B cell (primary cell): ENCODE data around the gene IMPDH2. TPM values are rescaled to one million over a fixed set of nuclear protein-coding genes. Genes with fewer than 3 reads are reported as not detected.

ENCODE experiments used
- ATAC-seq: fragments of 200-7000 bp; cut with Tn5 transposase; one replicate; pipeline ENCODE4 v1.10.0; 2021; ENCODE audit warnings: low read depth, mild to moderate bottlenecking, moderate number of reproducible peaks, moderate library complexity
- CTCF ChIA-PET: fragments of 350-600 bp; sonication (Branson Sonifier 250); formaldehyde crosslinking; loops from one replicate; lab custom pipeline; 2021; ENCODE audit warnings: antibody characterized with exemption, inconsistent platforms; lab: Charles Lee
- POLR2A ChIA-PET: fragments of 350-600 bp; sonication (Branson Sonifier 250); formaldehyde crosslinking; loops from one replicate; lab custom pipeline; 2021; ENCODE audit warnings: antibody characterized with exemption; lab: Charles Lee
- DNase-seq: peaks from one replicate; pipeline ENCODE4 v3.0.0; 2013
- H2AFZ ChIP-seq: 2 replicates; pipeline ENCODE4 v1.6.1; 2012; ENCODE audit warnings: mild to moderate bottlenecking, low read depth, low read length; ENCODE audit not compliant: insufficient read depth, poor library complexity, severe bottlenecking
- H3K27ac ChIP-seq, 2 donors: 1 replicate in 1 of 2; 2 replicates in 1 of 2; pipeline ENCODE4 v1.5.1; 2012 to 2013; ENCODE audit warnings: low read length in 2 of 2, mild to moderate bottlenecking in 2 of 2, moderate library complexity in 1 of 2
- H3K27me3 ChIP-seq, 4 experiments: fragments of 200-600 bp in 1 of 4; sonication (generic) in 1 of 4; replicated peaks in 1 of 4; 1 replicate in 2 of 4; 2 replicates in 2 of 4; pipeline versions ENCODE4 v1.6.1 to v1.7.0; 2013 to 2016; ENCODE audit warnings: low read length in 3 of 4, mild to moderate bottlenecking in 2 of 4, mixed read lengths in 1 of 4, moderate library complexity in 1 of 4; ENCODE audit not compliant: insufficient read depth in 4 of 4, control insufficient read depth in 3 of 4; ENCODE audit errors: control extremely low read depth in 1 of 4
- H3K36me3 ChIP-seq, 2 experiments: replicated peaks in 1 of 2; 1 replicate in 1 of 2; 2 replicates in 1 of 2; pipeline versions ENCODE4 v1.6.1 to v1.7.1; 2013; ENCODE audit warnings: low read length in 1 of 2; ENCODE audit not compliant: insufficient read depth in 2 of 2, control insufficient read depth in 1 of 2; ENCODE audit errors: control extremely low read depth in 1 of 2, extremely low read depth in 1 of 2
- H3K4me1 ChIP-seq, 2 donors: fragments of 200-600 bp in 1 of 2; sonication (generic) in 1 of 2; 1 replicate in 1 of 2; 2 replicates in 1 of 2; pipeline versions ENCODE4 v1.5.1 to v1.6.1; 2013 to 2017; ENCODE audit warnings: low read length in 2 of 2; ENCODE audit not compliant: control insufficient read depth in 2 of 2, insufficient read depth in 2 of 2
- H3K4me2 ChIP-seq: replicated peaks from 2 replicates; pipeline ENCODE3; 2012; ENCODE audit warnings: mild to moderate bottlenecking, low read depth, low read length; ENCODE audit not compliant: poor library complexity, severe bottlenecking
- H3K4me3 ChIP-seq, 5 experiments: fragments of 200-600 bp in 1 of 5; sonication (generic) in 1 of 5; 1 replicate in 3 of 5; 2 replicates in 2 of 5; pipeline versions ENCODE4 v1.5.1 to v1.7.0; 2011 to 2016; ENCODE audit warnings: low read length in 4 of 5, mild to moderate bottlenecking in 4 of 5, low read depth in 2 of 5, control low read depth in 1 of 5, moderate library complexity in 1 of 5; ENCODE audit not compliant: insufficient read depth in 1 of 5; ENCODE audit errors: control extremely low read depth in 1 of 5, extremely low read depth in 1 of 5
- H3K79me2 ChIP-seq: fragments of 200-600 bp; sonication (generic); one replicate; pipeline ENCODE4 v1.6.0; 2016; ENCODE audit warnings: low read length; ENCODE audit not compliant: control insufficient read depth, insufficient read depth
- H3K9ac ChIP-seq: fragments of 200-600 bp; sonication (generic); 2 replicates; pipeline ENCODE4 v1.6.1; 2017; ENCODE audit warnings: mild to moderate bottlenecking, low read length, moderate library complexity
- H3K9me3 ChIP-seq, 3 donors: one replicate each; pipeline versions ENCODE4 v1.6.1 to v1.7.1; 2013; ENCODE audit warnings: low read length in 2 of 3; ENCODE audit not compliant: control insufficient read depth in 2 of 3, insufficient read depth in 1 of 3; ENCODE audit errors: control extremely low read depth in 1 of 3
- H4K20me1 ChIP-seq: 2 replicates; pipeline ENCODE4 v1.6.0; 2012; ENCODE audit warnings: mild to moderate bottlenecking, low read length; ENCODE audit not compliant: insufficient read depth, control insufficient read depth, poor library complexity, severe bottlenecking
- H3K27ac Mint-ChIP-seq: one replicate; pipeline ENCODE4 v1.8.0; 2021; ENCODE audit warnings: mixed read lengths
- H3K27me3 Mint-ChIP-seq: one replicate; pipeline ENCODE4 v1.8.0; 2021; ENCODE audit warnings: mixed read lengths
- H3K4me1 Mint-ChIP-seq: one replicate; pipeline ENCODE4 v1.8.0; 2021; ENCODE audit warnings: mixed read lengths
- H3K4me3 Mint-ChIP-seq: one replicate; pipeline ENCODE4 v1.8.0; 2021; ENCODE audit warnings: mixed read lengths
- H3K9me3 Mint-ChIP-seq: one replicate; pipeline ENCODE4 v1.8.0; 2022; ENCODE audit warnings: mixed read lengths; ENCODE audit not compliant: insufficient read depth
- CTCF ChIP-seq: fragments of 200-600 bp; IDR thresholded peaks from one replicate; pipeline ENCODE4 v1.8.0; 2022; ENCODE audit warnings: antibody characterized with exemption, mild to moderate bottlenecking
- EZH2 ChIP-seq: IDR thresholded peaks from 2 replicates; pipeline ENCODE4 v1.6.1; 2012; ENCODE audit warnings: borderline replicate concordance, low read depth, mild to moderate bottlenecking, moderate library complexity, low read length; ENCODE audit not compliant: insufficient read depth, poor library complexity, severe bottlenecking
- WGBS: methylation state at CpG from one replicate; pipeline ENCODE4 v1.1.5; 2013; ENCODE audit warnings: missing lambda C conversion rate; ENCODE audit not compliant: insufficient coverage; 5-methylcytosine and 5-hydroxymethylcytosine counted together
- intact Hi-C: fragments of 100-400 bp; cut with micrococcal nuclease; formaldehyde crosslinking; loops from one replicate; pipeline ENCODE4 v1.10.0; 2022
- polyA plus RNA-seq: library from polyadenylated mRNA; depleted of rRNA; stranded (reverse); fragments of >200 nt; gene quantifications from 2 replicates; pipeline ENCODE4 v1.2.3, GENCODE V29; 2012
- total RNA-seq, 2 donors: library from RNA; stranded (reverse); fragments of 120-200 nt in 1 of 2; gene quantifications; 1 replicate in 1 of 2; 2 replicates in 1 of 2; pipeline versions ENCODE4 v1.2.3 to v1.2.4, GENCODE V29; 2013 to 2022

IMPDH2 gene
- total and polyA plus RNA-seq, 2 donors (not counting 1 experiment from before 2014, with no cell fraction given), result 171 to 193 TPM

GRCh38 chr3:49013113-49013737 is 16.0 kb downstream of the IMPDH2 start:
- H3K4me1 Mint-ChIP-seq, result peaks cover 34% of the 10 kb centered on the region
- TF ChIP-seq EZH2 (no peak), CTCF (no peak)
- H3K36me3 ChIP-seq, result peaks cover 1 to 42% of the 10 kb centered on the region in 2 experiments
- no peaks in the 10 kb centered on the region for H3K27me3 ChIP-seq
- POLR2A ChIA-PET, result no interaction called here
- no peak overlapping the region for H3K4me3 Mint-ChIP-seq
- no peaks in the 10 kb centered on the region for H3K9me3 Mint-ChIP-seq
- H3K9me3 ChIP-seq, result no peaks in the 10 kb centered on the region
- 92% methylated on average over 18 of the region's 19 CpGs for WGBS
- H3K4me3 ChIP-seq, result no peak overlapping the region
- H3K4me2 ChIP-seq, result no peak overlapping the region
- H3K27ac ChIP-seq, result no peak overlapping the region
- H2AFZ ChIP-seq, result no peak overlapping the region
- DNase-seq, result peak; percentile 9
- no peak overlapping the region for H3K27ac Mint-ChIP-seq
- peaks cover 59% of the 10 kb centered on the region for H4K20me1 ChIP-seq
- intact Hi-C loops, result no loop called here
- H3K9ac ChIP-seq, result no peak overlapping the region
- CTCF ChIA-PET, result interaction anchor here (2.2 to 5.6 kb wide), 4 partner anchors 7 to 26 kb away, joined by 6 to 69 read pairs (median 14); partner anchors contain the start of genes NDUFAF3 and P4HTM
- peaks cover 54% of the 10 kb centered on the region for H3K79me2 ChIP-seq
- H3K27me3 Mint-ChIP-seq, result no peaks in the 10 kb centered on the region
- no peak for ATAC-seq
- peaks cover 11 to 14% of the 10 kb centered on the region in 2 donors for H3K4me1 ChIP-seq

GRCh38 chr3:49012441-49013017 is 16.7 kb downstream of the IMPDH2 start:
- Mint-ChIP-seq H3K27me3 (no peaks in the 10 kb centered on the region), H3K9me3 (no peaks in the 10 kb centered on the region), H3K27ac (no peak overlapping the region), H3K4me1 (peaks cover 34% of the 10 kb centered on the region), H3K4me3 (no peak overlapping the region)
- H3K4me3 ChIP-seq, result no peak overlapping the region
- no peaks in the 10 kb centered on the region for H3K27me3 ChIP-seq
- H2AFZ ChIP-seq, result no peak overlapping the region
- peaks cover 1 to 42% of the 10 kb centered on the region in 2 experiments for H3K36me3 ChIP-seq
- no peaks in the 10 kb centered on the region for H3K9me3 ChIP-seq
- 96% methylated on average over 17 of the region's 17 CpGs for WGBS
- H3K9ac ChIP-seq, result no peak overlapping the region
- no peak overlapping the region for H3K27ac ChIP-seq
- ATAC-seq (no peak), DNase-seq (peak; percentile 6)
- H3K4me2 ChIP-seq, result no peak overlapping the region
- CTCF ChIA-PET, result interaction anchor here (1.3 to 5.6 kb wide), 5 partner anchors 8 to 25 kb away, joined by 6 to 69 read pairs (median 8); partner anchors contain the start of genes IMPDH2, NDUFAF3 and P4HTM
- peaks cover 62% of the 10 kb centered on the region for H4K20me1 ChIP-seq
- POLR2A ChIA-PET, result interaction anchor here (1.2 kb wide), 1 partner anchor 17 kb away, joined by 3 read pairs; the partner anchor contains the start of gene IMPDH2
- intact Hi-C loops, result no loop called here
- TF ChIP-seq EZH2 (no peak), CTCF (no peak)
- peaks cover 60% of the 10 kb centered on the region for H3K79me2 ChIP-seq
- peaks cover 13 to 16% of the 10 kb centered on the region in 2 donors for H3K4me1 ChIP-seq
